Left lung (tissue), 10 donors: ENCODE measurements around the gene MS4A6E. TPM values are rescaled to one million over a fixed set of nuclear protein-coding genes. Genes with fewer than 3 reads are reported as not detected.
A peak's percentile ranks its signal among the peaks of the same experiment; 100 is the strongest.

Source experiments
- ATAC-seq: fragments of 200-7000 bp; cut with Tn5 transposase; one replicate; pipeline ENCODE4 v1.9.1; 2020; ENCODE audit warnings: moderate library complexity
- DNase-seq, 4 donors: peaks; one replicate each; pipeline ENCODE4 v3.0.0-alpha.2; 2013 to 2020
- H3K27ac ChIP-seq, 2 donors: fragments of 200-600 bp; sonication (generic) in 1 of 2; one replicate each; pipeline versions ENCODE4 v1.5.0 to v1.8.0; 2020 to 2021
- H3K27me3 ChIP-seq, 2 donors: fragments of 200-600 bp; sonication (generic) in 1 of 2; one replicate each; pipeline versions ENCODE4 v1.5.0 to v1.8.0; 2020 to 2021
- H3K36me3 ChIP-seq, 2 donors: fragments of 200-600 bp; sonication (generic) in 1 of 2; one replicate each; pipeline versions ENCODE4 v1.5.0 to v1.8.0; 2020 to 2021
- H3K4me1 ChIP-seq, 2 donors: fragments of 200-600 bp; one replicate each; pipeline ENCODE4 v1.8.0; 2021
- H3K4me3 ChIP-seq, 2 donors: fragments of 200-600 bp; sonication (generic) in 1 of 2; one replicate each; pipeline versions ENCODE4 v1.5.0 to v1.8.0; 2020 to 2021; ENCODE audit warnings: mild to moderate bottlenecking in 1 of 2
- H3K9me3 ChIP-seq, 2 donors: fragments of 200-600 bp; sonication (generic) in 1 of 2; one replicate each; pipeline versions ENCODE4 v1.5.0 to v1.8.0; 2020 to 2021
- intact Hi-C, 2 donors: fragments of 100-400 bp; cut with DNase I; formaldehyde crosslinking; loops; one replicate each; pipeline versions ENCODE4 v1.11.2 to v1.14.2; 2022
- polyA plus RNA-seq, 6 donors: library from polyadenylated mRNA; unstranded; fragments of 120-200 nt; gene quantifications; one replicate each; pipeline ENCODE4 v1.2.1, GENCODE V29; 2013; ENCODE audit not compliant: insufficient read length in 6 of 6
- total RNA-seq, 2 donors: library from RNA; stranded (reverse); fragmentation: NEBNext Ultra II Directional; extraction: Animal tissue kit (Norgen Biotek cat#: 25700); gene quantifications; one replicate each; pipeline ENCODE4 v1.2.1, GENCODE V29; 2021
- TF ChIP-seq, protein P1 (sequence below), 2 donors: fragments of 200-600 bp; sonication (generic) in 1 of 2; IDR thresholded peaks; one replicate each; pipeline versions ENCODE4 v1.5.0 to v1.8.0; 2021; ENCODE audit warnings: antibody characterized with exemption in 2 of 2
- donor health status: DM: no; HTN: yes; CAD: no.
- donor health status: DM: no; HTN: no; CAD: no.

The MS4A6E gene
- total and polyA plus RNA-seq, 8 donors = 0.87 to 4.0 TPM; not detected in 6

GRCh38 chr11:60318726-60319125 is 8.3 kb upstream of the MS4A6E start:
- Histone ChIP-seq H3K36me3 (no peaks in the 10 kb centered on the region), H3K4me3 (no peak overlapping the region), H3K27ac (no peak overlapping the region), H3K4me1 (no peaks in the 10 kb centered on the region), H3K9me3 (peaks cover 0 to 20% of the 10 kb centered on the region in 2 donors), H3K27me3 (no peaks in the 10 kb centered on the region)
- TF ChIP-seq, protein P1, sequence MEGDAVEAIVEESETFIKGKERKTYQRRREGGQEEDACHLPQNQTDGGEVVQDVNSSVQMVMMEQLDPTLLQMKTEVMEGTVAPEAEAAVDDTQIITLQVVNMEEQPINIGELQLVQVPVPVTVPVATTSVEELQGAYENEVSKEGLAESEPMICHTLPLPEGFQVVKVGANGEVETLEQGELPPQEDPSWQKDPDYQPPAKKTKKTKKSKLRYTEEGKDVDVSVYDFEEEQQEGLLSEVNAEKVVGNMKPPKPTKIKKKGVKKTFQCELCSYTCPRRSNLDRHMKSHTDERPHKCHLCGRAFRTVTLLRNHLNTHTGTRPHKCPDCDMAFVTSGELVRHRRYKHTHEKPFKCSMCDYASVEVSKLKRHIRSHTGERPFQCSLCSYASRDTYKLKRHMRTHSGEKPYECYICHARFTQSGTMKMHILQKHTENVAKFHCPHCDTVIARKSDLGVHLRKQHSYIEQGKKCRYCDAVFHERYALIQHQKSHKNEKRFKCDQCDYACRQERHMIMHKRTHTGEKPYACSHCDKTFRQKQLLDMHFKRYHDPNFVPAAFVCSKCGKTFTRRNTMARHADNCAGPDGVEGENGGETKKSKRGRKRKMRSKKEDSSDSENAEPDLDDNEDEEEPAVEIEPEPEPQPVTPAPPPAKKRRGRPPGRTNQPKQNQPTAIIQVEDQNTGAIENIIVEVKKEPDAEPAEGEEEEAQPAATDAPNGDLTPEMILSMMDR (IDR thresholded peaks at IDR 0.05) = no peak
- DNase-seq = no peak
- intact Hi-C loops = no loop called here
- ATAC-seq = no peak

DNA sequence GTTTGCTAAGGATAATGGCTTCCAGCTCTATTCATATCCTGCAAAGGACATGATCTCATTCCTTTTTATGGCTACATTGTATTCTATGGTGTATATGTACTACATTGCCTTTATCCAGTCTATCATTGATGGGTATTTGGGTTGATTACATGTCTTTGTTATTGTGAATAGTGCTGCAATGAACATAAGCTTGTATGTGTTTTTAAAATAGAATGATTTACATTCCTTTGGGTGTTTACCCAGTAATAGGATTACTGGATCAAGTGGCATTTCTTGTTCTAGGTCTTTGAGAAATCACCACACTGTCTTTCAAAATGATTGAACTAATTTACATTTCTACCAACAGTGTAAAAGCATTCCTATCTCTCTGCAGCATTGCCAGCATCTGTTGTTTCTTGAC is 6.0 kb upstream of the MS4A6E start:
- H3K4me3 ChIP-seq = no peak overlapping the region
- TF ChIP-seq, protein P1 (IDR thresholded peaks at IDR 0.05) = no peak
- ATAC-seq (no peak), DNase-seq (no peak)
- no peaks in the 10 kb centered on the region for H3K4me1 ChIP-seq
- H3K27ac ChIP-seq = no peak overlapping the region
- H3K9me3 ChIP-seq = peaks cover 0 to 26% of the 10 kb centered on the region in 2 donors
- no peaks in the 10 kb centered on the region for H3K27me3 ChIP-seq
- intact Hi-C loops = no loop called here
- H3K36me3 ChIP-seq = no peaks in the 10 kb centered on the region

DNA sequence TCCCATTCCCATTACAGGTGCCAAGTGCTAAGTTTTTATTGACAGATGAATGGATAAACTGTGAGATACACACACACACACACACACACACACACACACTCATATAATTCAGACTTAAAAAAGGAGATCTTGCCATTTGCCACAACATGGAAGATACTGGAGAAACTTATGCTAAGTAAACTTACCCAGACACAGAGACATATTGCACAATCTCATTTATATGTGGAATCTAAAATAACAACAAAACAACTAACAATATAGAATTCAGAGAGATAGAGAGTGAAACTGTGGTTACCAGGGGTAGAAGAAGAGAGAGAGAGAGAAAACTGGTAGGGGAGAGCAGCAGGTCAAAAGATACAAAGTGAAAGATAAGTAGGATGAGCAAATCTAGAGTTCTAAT is 1.4 kb downstream of the MS4A6E start:
- H3K4me3 ChIP-seq = no peak overlapping the region
- DNase-seq (no peak), ATAC-seq (no peak)
- no peaks in the 10 kb centered on the region for H3K4me1 ChIP-seq
- H3K27me3 ChIP-seq = no peaks in the 10 kb centered on the region
- no peak overlapping the region for H3K27ac ChIP-seq
- H3K9me3 ChIP-seq = peaks cover 0 to 20% of the 10 kb centered on the region in 2 donors
- no peaks in the 10 kb centered on the region for H3K36me3 ChIP-seq
- intact Hi-C loops = no loop called here
- TF ChIP-seq, protein P1 (IDR thresholded peaks at IDR 0.05) = no peak

- Histone ChIP-seq H3K27ac (peak overlapping the region in 1 of 2 donors; percentile 6), H3K4me3 (no peak overlapping the region), H3K9me3 (no peaks in the 10 kb centered on the region), H3K36me3 (no peaks in the 10 kb centered on the region), H3K27me3 (no peaks in the 10 kb centered on the region), H3K4me1 (peaks cover 0 to 12% of the 10 kb centered on the region in 2 donors)
- TF ChIP-seq, protein P1 (IDR thresholded peaks at IDR 0.05) = no peak
- ATAC-seq (peak; percentile 53), DNase-seq (no peak)
- intact Hi-C loops = no loop called here
These were observed 5.8 kb downstream of the MS4A6E start for GRCh38 chr11:60332846-60333245.

- H3K36me3 ChIP-seq = no peaks in the 10 kb centered on the region
- peak; percentile 90 for ATAC-seq
- H3K4me3 ChIP-seq = no peak overlapping the region
- TF ChIP-seq, protein P1 (IDR thresholded peaks at IDR 0.05) = peak; percentile 79 to 80
- H3K9me3 ChIP-seq = no peaks in the 10 kb centered on the region
- H3K27ac ChIP-seq = peak overlapping the region; percentile 35 to 39
- DNase-seq = peak in 3 of 4 donors; percentile 15 to 43 (median 24)
- intact Hi-C loops = no loop called here
- peaks cover 0 to 12% of the 10 kb centered on the region in 2 donors for H3K4me1 ChIP-seq
- no peaks in the 10 kb centered on the region for H3K27me3 ChIP-seq
These were observed 7.1 kb downstream of the MS4A6E start for GRCh38 chr11:60334005-60334620.
